GM12892 (cell line): Measurements from ENCODE around the gene WDR90.

Experiments
- DNase-seq: peaks from one replicate; pipeline ENCODE4 v3.0.0; 2011; ENCODE audit not compliant: insufficient read length
- FAIRE-seq: peaks from 2 replicates; lab custom pipeline; 2011; peaks lifted over from hg19 to GRCh38; lab: Jason Lieb, UNC
- POLR2A ChIP-seq: IDR thresholded peaks from 2 replicates; pipeline ENCODE4 v1.6.1; 2011; ENCODE audit warnings: low read depth, low read length, control low read depth
- POLR2AphosphoS5 ChIP-seq: IDR thresholded peaks from 2 replicates; pipeline ENCODE4 v1.6.1; 2011; ENCODE audit warnings: low read depth, low read length, control low read depth
- TAF1 ChIP-seq: IDR thresholded peaks from 2 replicates; pipeline ENCODE4 v1.6.1; 2011; ENCODE audit warnings: low read depth, mild to moderate bottlenecking, control low read depth, low read length, borderline replicate concordance

Gene WDR90

GRCh38 chr16:668519-669171 is 19.5 kb downstream of the WDR90 start:
- TF ChIP-seq POLR2A (no peak), TAF1 (no peak), POLR2AphosphoS5 (no peak)
- no peak for DNase-seq
- FAIRE-seq, result no peak

- TF ChIP-seq POLR2AphosphoS5 (no peak), TAF1 (no peak), POLR2A (no peak)
- FAIRE-seq (no peak), DNase-seq (no peak)
These were observed 20.5 kb downstream of the WDR90 start for GRCh38 chr16:669666-670065.

GRCh38 chr16:670485-671352 is 21.6 kb downstream of the WDR90 start:
- TF ChIP-seq POLR2A (no peak), POLR2AphosphoS5 (no peak), TAF1 (no peak)
- DNase-seq, result no peak
- no peak for FAIRE-seq

GRCh38 chr16:671353-672131 is 22.4 kb downstream of the WDR90 start:
- no peak for FAIRE-seq
- DNase-seq, result no peak
- no peak for TF ChIP-seq POLR2A
- no peak for TF ChIP-seq TAF1
- no peak for TF ChIP-seq POLR2AphosphoS5

- TF ChIP-seq POLR2A (no peak), POLR2AphosphoS5 (no peak), TAF1 (no peak)
- no peak for DNase-seq
- no peak for FAIRE-seq
These were observed 23.2 kb downstream of the WDR90 start for GRCh38 chr16:672371-672770.

- TF ChIP-seq TAF1 (no peak), POLR2A (no peak), POLR2AphosphoS5 (no peak)
- FAIRE-seq (no peak), DNase-seq (no peak)
These were observed 23.7 kb downstream of the WDR90 start for GRCh38 chr16:672851-673250.

- no peak for DNase-seq
- no peak for FAIRE-seq
- TF ChIP-seq POLR2A (no peak), TAF1 (no peak), POLR2AphosphoS5 (no peak)
These were observed 24.3 kb downstream of the WDR90 start for GRCh38 chr16:673399-673991.

- no peak for DNase-seq
- FAIRE-seq, result no peak
- TF ChIP-seq POLR2AphosphoS5 (0 out of 2 replicates have a peak, but pooled peaks have one; percentile 9), POLR2A (no peak)
These were observed 25.2 kb downstream of the WDR90 start for GRCh38 chr16:674214-674881.

GRCh38 chr16:674968-675883 is 26.1 kb downstream of the WDR90 start, which contains the start of gene RHBDL1:
TSS of gene RHBDL1 (plus strand) at chr16:675671. CDS start at chr16:675791, 120 bp downstream.
- no peak for DNase-seq
- FAIRE-seq, result no peak
- no peak for TF ChIP-seq POLR2AphosphoS5
- no peak for TF ChIP-seq TAF1
- TF ChIP-seq POLR2A, result peak; percentile 57; the same call in 1 of the 2 replicates
